ENCODE measurements around the gene BABAM2.

GRCh38 chr2:28326881-28327505 lies 436.5 kb downstream of the BABAM2 start:
- TF ChIP-seq CTCF (IDR thresholded peaks at IDR 0.05; ENCODE audit: poor library complexity) (no peak), EZH2phosphoT487 (IDR thresholded peaks at IDR 0.05; ENCODE audit: low read depth, severe bottlenecking, unreplicated experiment) (no peak)

Measured in hepatocyte (in vitro differentiated cells).